GM23338 (cell line): ENCODE measurements around the gene GGT6. TPM values are rescaled to one million over a fixed set of nuclear protein-coding genes. Genes with fewer than 3 reads are reported as not detected.

Source experiments
- ATAC-seq: fragments of 200-7000 bp; cut with Tn5 transposase; 3 replicates; pipeline ENCODE4 v1.9.1; 2020
- DNase-seq: peaks from one replicate; pipeline ENCODE4 v3.0.0-alpha.2; 2015; ENCODE audit warnings: low spot score
- H2AFZ ChIP-seq: fragments of 200-600 bp; sonication (generic); 2 replicates; pipeline ENCODE4 v1.8.0; 2016; ENCODE audit warnings: antibody characterized with exemption, mild to moderate bottlenecking, moderate library complexity
- H3F3A ChIP-seq: fragments of 200-600 bp; sonication (generic); replicated peaks from 2 replicates; pipeline ENCODE4 v1.8.0; 2017; ENCODE audit warnings: antibody characterized with exemption, mixed run types, low read depth
- H3K27ac ChIP-seq: fragments of 200-600 bp; sonication (generic); 2 replicates; pipeline ENCODE4 v1.6.1; 2016; ENCODE audit warnings: low read depth
- H3K27me3 ChIP-seq: fragments of 200-600 bp; sonication (generic); 2 replicates; pipeline ENCODE4 v1.8.0; 2016; ENCODE audit warnings: mild to moderate bottlenecking, mixed run types, moderate library complexity; ENCODE audit not compliant: insufficient read depth
- H3K36me3 ChIP-seq: fragments of 200-600 bp; sonication (generic); 2 replicates; pipeline ENCODE4 v1.8.0; 2016; ENCODE audit warnings: mild to moderate bottlenecking; ENCODE audit not compliant: insufficient read depth
- H3K4me1 ChIP-seq: fragments of 200-600 bp; sonication (generic); 2 replicates; pipeline ENCODE4 v1.8.0; 2016; ENCODE audit warnings: mild to moderate bottlenecking, moderate library complexity; ENCODE audit not compliant: insufficient read depth
- H3K4me2 ChIP-seq: fragments of 200-600 bp; sonication (generic); 2 replicates; pipeline ENCODE4 v1.7.1; 2017; ENCODE audit warnings: mixed run types
- H3K4me3 ChIP-seq: fragments of 200-600 bp; sonication (generic); 2 replicates; pipeline ENCODE4 v1.6.1; 2016; ENCODE audit warnings: mixed run types
- H3K79me2 ChIP-seq: fragments of 200-600 bp; sonication (generic); replicated peaks from 2 replicates; pipeline ENCODE4 v1.8.0; 2017; ENCODE audit warnings: mild to moderate bottlenecking; ENCODE audit not compliant: insufficient read depth
- H3K9me2 ChIP-seq: fragments of 200-600 bp; sonication (generic); 2 replicates; pipeline ENCODE4 v1.8.0; 2017; ENCODE audit not compliant: insufficient read depth
- H4K20me1 ChIP-seq: fragments of 200-600 bp; sonication (generic); replicated peaks from 2 replicates; pipeline ENCODE4 v1.8.0; 2017; ENCODE audit warnings: mild to moderate bottlenecking; ENCODE audit not compliant: insufficient read depth
- H3K27ac Mint-ChIP-seq: 2 replicates; pipeline ENCODE4 v1.8.0; 2020; ENCODE audit warnings: inconsistent platforms, mild to moderate bottlenecking, moderate library complexity, mixed read lengths
- H3K27me3 Mint-ChIP-seq: 3 replicates; pipeline ENCODE4 v1.8.0; 2022; ENCODE audit warnings: low read depth, mild to moderate bottlenecking, moderate library complexity, mixed read lengths, inconsistent platforms; ENCODE audit not compliant: insufficient read depth, poor library complexity
- H3K36me3 Mint-ChIP-seq: 3 replicates; pipeline ENCODE4 v1.8.0; 2021; ENCODE audit warnings: low read depth, mild to moderate bottlenecking, inconsistent platforms, moderate library complexity, mixed read lengths
- H3K4me1 Mint-ChIP-seq: 3 replicates; pipeline ENCODE4 v1.8.0; 2020; ENCODE audit warnings: mild to moderate bottlenecking, inconsistent platforms, mixed read lengths
- H3K4me3 Mint-ChIP-seq: 3 replicates; pipeline ENCODE4 v1.8.0; 2021; ENCODE audit warnings: moderate library complexity, mild to moderate bottlenecking, inconsistent platforms, mixed read lengths
- H3K9me3 Mint-ChIP-seq: 3 replicates; pipeline ENCODE4 v1.8.0; 2020; ENCODE audit warnings: moderate library complexity, mild to moderate bottlenecking, inconsistent platforms, mixed read lengths
- CREB1 ChIP-seq: fragments of 250-450 bp; sonication (Bioruptor Pico); IDR thresholded peaks from 2 replicates; pipeline ENCODE4 v1.5.0; 2020; ENCODE audit warnings: low read depth, mild to moderate bottlenecking, moderate library complexity
- ETS1 ChIP-seq: IDR thresholded peaks from 2 replicates; pipeline ENCODE4 v1.6.1; 2016; ENCODE audit warnings: antibody characterized with exemption
- JUNB ChIP-seq: IDR thresholded peaks from one replicate; pipeline ENCODE4 v1.6.1; 2016; ENCODE audit warnings: antibody characterized with exemption; ENCODE audit not compliant: unreplicated experiment
- NANOG ChIP-seq: IDR thresholded peaks from 2 replicates; pipeline ENCODE4 v1.6.1; 2016; ENCODE audit warnings: antibody characterized with exemption, borderline replicate concordance
- REST ChIP-seq: IDR thresholded peaks from one replicate; pipeline ENCODE4 v1.6.1; 2018; ENCODE audit warnings: antibody characterized with exemption; ENCODE audit not compliant: unreplicated experiment
- ZNF114 ChIP-seq: fragments of 250-450 bp; sonication (Bioruptor Pico); IDR thresholded peaks from 2 replicates; pipeline ENCODE4 v1.5.0; 2020; ENCODE audit warnings: mild to moderate bottlenecking, moderate library complexity
- ZNF331 ChIP-seq: fragments of 250-450 bp; sonication (Bioruptor Pico); IDR thresholded peaks from 2 replicates; pipeline ENCODE4 v1.5.0; 2020; ENCODE audit warnings: low read depth, mild to moderate bottlenecking, moderate library complexity
- polyA plus RNA-seq: library from polyadenylated mRNA; unstranded; fragments of >200 nt; fragmentation: Nextera tagmentation; extraction: Ambion mirVana; gene quantifications from 2 replicates; pipeline ENCODE4 v1.2.1, GENCODE V29; 2016
- total RNA-seq: library from RNA; depleted of rRNA; stranded (reverse); fragments of >200 nt; shearing (Covaris generic); gene quantifications from 2 replicates; pipeline ENCODE4 v1.2.3, GENCODE V29; 2014

GGT6 gene
- total and polyA plus RNA-seq, 2 experiments from 2014 or later, result 0.24 TPM; not detected in 1

- Mint-ChIP-seq H3K4me1 (peaks cover 24% of the 10 kb centered on the region), H3K27ac (no peak overlapping the region), H3K4me3 (no peak overlapping the region; the same call in 2 of the 3 replicates), H3K36me3 (no peaks in the 10 kb centered on the region; the same call in 2 of the 3 replicates), H3K27me3 (peaks cover 63% of the 10 kb centered on the region), H3K9me3 (no peaks in the 10 kb centered on the region; the same call in 2 of the 3 replicates)
- Histone ChIP-seq H3K36me3 (no peaks in the 10 kb centered on the region), H4K20me1 (no peaks in the 10 kb centered on the region; the same call in 1 of the 2 replicates), H3K27ac (no peak overlapping the region), H3F3A (peaks cover 5% of the 10 kb centered on the region), H3K4me2 (no peak overlapping the region), H3K4me3 (no peak overlapping the region), H3K79me2 (no peaks in the 10 kb centered on the region), H3K27me3 (peaks cover 50% of the 10 kb centered on the region), H3K9me2 (no peaks in the 10 kb centered on the region), H3K4me1 (peaks cover 7% of the 10 kb centered on the region; the same call in 1 of the 2 replicates), H2AFZ (no peak overlapping the region)
- ATAC-seq (no peak), DNase-seq (no peak)
- TF ChIP-seq CREB1 (CRISPR knock-in tag), result no peak
- TF ChIP-seq ZNF331 (CRISPR knock-in tag), result no peak
- no peak for TF ChIP-seq JUNB
- TF ChIP-seq NANOG, result no peak
These were observed 28.2 kb downstream of the GGT6 start for GRCh38 chr17:4531988-4532736.

- no peaks in the 10 kb centered on the region for H3K79me2 ChIP-seq
- peaks cover 59% of the 10 kb centered on the region for H3K27me3 ChIP-seq
- Mint-ChIP-seq H3K27ac (no peak overlapping the region), H3K36me3 (no peaks in the 10 kb centered on the region; the same call in 2 of the 3 replicates), H3K4me1 (peaks cover 21% of the 10 kb centered on the region), H3K4me3 (no peak overlapping the region), H3K9me3 (no peaks in the 10 kb centered on the region; the same call in 2 of the 3 replicates), H3K27me3 (peaks cover 62% of the 10 kb centered on the region)
- no peaks in the 10 kb centered on the region for H3K9me2 ChIP-seq
- H3F3A ChIP-seq, result no peaks in the 10 kb centered on the region
- H3K27ac ChIP-seq, result no peak overlapping the region
- DNase-seq (peak; percentile 29), ATAC-seq (no peak)
- H2AFZ ChIP-seq, result no peak overlapping the region
- no peak overlapping the region for H3K4me3 ChIP-seq
- no peaks in the 10 kb centered on the region; the same call in 1 of the 2 replicates for H4K20me1 ChIP-seq
- H3K4me1 ChIP-seq, result peaks cover 7% of the 10 kb centered on the region; the same call in 1 of the 2 replicates
- no peak overlapping the region for H3K4me2 ChIP-seq
- no peaks in the 10 kb centered on the region for H3K36me3 ChIP-seq
- no peak for TF ChIP-seq ETS1
- no peak for TF ChIP-seq ZNF114
- TF ChIP-seq NANOG, result no peak
- TF ChIP-seq REST, result no peak
- no peak for TF ChIP-seq CREB1 (CRISPR knock-in tag)
- TF ChIP-seq JUNB, result no peak
These were observed 29.3 kb downstream of the GGT6 start for GRCh38 chr17:4530799-4531730.
